ENCODE results near the gene GABBR2. TPM values are rescaled to one million over a fixed set of nuclear protein-coding genes. Genes with fewer than 3 reads are reported as not detected.

GABBR2 gene
- polyA plus RNA-seq, 3 donors = 3.6 to 6.0 (median 3.8) TPM

DNA sequence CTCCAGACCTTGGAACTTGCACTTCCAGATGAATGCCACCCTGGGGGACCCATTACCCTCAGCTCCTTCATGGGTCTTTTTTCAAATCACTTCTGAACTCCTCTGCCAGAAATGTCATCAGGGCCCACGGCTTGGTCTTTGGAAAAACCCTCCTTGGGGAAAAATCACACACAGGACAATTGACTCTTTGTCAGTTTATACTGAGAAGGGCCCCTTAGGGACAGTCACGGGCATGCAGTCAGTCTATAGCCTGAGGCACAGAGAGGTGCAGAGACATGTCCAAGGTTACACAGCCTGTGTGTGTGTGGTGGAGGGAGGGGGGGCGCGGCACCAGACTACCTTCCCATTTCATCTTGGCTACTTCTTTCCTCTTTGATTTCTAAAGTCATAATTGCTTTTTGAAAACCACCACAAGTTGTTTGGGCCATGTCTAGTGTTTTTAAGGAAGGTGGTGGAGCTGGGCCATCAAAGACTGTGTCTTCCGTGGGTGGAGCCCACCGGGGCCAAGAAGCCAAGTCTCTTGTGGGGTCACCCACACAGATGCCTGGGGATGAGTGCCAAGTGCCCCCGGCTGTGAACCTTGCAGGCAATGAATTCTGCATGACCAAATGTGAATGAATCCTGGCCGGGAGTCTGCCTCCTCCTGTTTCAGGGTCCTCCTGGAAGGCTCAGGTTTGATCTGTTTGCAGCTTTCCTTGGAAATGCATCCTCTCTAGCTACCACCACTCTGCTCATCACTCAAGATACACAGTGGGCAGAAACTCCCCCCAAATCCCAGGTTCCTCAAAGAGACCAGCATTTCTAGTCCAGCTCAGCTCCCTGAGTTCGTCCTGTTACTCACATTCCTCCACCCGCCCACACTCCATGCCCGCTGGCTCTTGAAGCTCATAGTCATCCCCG, 253.2 kb downstream of the GABBR2 start:
- DNase-seq (ENCODE audit: low read depth in 3 of 3, low spot score in 2 of 3) = no peak

DNA sequence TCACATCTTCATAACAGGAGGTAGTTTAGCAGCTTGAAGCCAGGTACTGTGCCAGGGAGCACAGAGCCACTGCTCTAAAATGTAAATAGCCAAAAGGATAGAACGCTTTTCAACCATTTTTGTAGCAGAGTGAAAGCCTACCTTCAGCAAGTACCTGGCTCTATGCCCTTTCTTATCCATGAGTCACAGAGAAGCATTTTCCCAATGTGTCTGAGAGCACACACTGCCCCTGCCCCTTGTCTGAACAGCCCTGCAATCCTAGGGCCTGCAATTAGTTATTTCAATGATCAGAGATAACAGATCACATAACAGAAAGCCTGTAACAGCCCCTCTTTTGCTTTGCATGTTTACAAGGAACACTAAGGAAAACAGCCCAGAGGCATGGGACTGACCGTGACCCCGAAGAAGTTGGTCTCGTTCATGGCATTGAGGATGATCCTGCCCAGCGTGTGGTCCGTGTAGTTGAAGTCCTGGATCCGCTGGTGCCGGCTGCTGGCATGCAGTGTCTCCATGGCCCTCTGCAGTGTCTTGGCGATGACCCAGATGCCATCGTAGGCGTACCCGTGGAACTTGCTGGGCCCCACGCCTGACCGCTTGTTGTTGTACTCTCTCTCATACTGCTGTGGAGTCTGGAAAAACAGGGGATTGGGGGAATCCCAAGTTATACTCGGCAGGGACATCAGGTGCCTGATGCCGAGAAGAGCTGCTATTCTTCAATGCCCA, 255.0 kb downstream of the GABBR2 start:
- no peak for DNase-seq (ENCODE audit: low read depth in 3 of 3, low spot score in 2 of 3)

GRCh38 chr9:98451576-98451975, 257.2 kb downstream of the GABBR2 start:
- DNase-seq (ENCODE audit: low read depth in 3 of 3, low spot score in 2 of 3) = no peak

DNA sequence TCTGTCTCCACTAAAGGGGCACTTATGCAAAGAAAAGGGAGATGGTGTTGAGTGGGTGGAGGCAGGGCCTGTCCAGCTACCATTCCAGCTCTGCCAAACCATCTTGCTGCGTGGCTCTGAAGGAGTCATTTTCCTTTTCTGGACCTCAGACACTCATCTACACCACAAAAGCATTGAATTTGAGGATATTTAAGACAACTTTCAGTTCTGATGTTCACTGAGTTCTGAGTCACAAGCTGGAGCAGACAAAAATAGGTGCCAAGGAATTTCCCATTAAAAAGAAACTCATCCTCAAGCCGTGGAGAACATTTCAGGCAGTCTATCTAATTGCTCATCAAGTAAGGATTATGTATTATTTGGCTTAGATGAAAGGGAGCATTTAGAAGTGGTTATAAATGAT, 258.2 kb downstream of the GABBR2 start:
- DNase-seq (ENCODE audit: low read depth in 3 of 3, low spot score in 2 of 3) = no peak

- DNase-seq (ENCODE audit: low read depth in 3 of 3, low spot score in 2 of 3) = no peak
Observed at GRCh38 chr9:98449871-98450270, 258.9 kb downstream of the GABBR2 start.

GRCh38 chr9:98445576-98445975, 263.2 kb downstream of the GABBR2 start:
- no peak for DNase-seq (ENCODE audit: low read depth in 3 of 3, low spot score in 2 of 3)

- DNase-seq (ENCODE audit: low read depth in 3 of 3, low spot score in 2 of 3) = no peak
Observed at GRCh38 chr9:98444601-98445000, 264.1 kb downstream of the GABBR2 start.

GRCh38 chr9:98442541-98442940, 266.2 kb downstream of the GABBR2 start:
- DNase-seq (ENCODE audit: low read depth in 3 of 3, low spot score in 2 of 3) = no peak

DNA sequence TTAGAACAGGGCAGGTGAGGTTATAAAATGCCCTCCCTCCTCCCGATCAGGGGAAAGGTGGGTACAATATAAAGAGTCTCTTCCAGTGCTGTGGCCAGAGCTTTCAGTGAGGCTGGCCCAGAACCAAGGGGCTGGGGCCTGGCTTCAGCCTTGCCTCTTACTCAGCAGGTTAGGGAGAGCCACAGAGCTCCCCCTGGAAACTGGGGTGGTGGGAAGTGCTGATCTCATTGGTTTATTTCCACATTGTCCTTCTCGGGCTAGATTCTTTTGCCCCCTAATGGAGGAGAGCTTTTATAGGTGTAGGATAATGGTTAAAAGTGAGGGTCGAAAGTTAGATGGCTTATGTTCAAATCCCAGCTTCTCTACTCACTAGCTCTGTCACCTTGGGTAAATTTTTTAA, 266.6 kb downstream of the GABBR2 start:
- DNase-seq (ENCODE audit: low read depth in 3 of 3, low spot score in 2 of 3) = no peak

DNA sequence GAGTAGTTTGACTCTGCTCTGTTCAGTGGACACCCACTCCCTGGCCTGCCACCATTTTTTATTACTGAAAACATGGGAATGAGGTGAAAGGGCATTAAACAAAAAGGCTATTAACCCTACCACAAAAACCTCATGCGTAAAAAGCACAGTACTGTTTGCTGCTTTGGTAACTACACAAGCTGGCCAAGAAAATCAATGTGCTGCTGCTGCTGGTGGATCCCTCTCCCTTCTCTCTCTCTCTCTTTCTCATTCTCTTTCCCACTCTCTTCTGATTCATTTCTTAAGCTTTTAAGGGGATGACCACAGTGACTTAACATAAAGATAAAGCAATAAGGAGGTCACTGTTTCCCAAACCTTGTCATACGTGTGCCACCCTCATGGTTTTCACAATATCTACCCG, 270.1 kb downstream of the GABBR2 start:
- DNase-seq (ENCODE audit: low read depth in 3 of 3, low spot score in 2 of 3) = no peak

DNA sequence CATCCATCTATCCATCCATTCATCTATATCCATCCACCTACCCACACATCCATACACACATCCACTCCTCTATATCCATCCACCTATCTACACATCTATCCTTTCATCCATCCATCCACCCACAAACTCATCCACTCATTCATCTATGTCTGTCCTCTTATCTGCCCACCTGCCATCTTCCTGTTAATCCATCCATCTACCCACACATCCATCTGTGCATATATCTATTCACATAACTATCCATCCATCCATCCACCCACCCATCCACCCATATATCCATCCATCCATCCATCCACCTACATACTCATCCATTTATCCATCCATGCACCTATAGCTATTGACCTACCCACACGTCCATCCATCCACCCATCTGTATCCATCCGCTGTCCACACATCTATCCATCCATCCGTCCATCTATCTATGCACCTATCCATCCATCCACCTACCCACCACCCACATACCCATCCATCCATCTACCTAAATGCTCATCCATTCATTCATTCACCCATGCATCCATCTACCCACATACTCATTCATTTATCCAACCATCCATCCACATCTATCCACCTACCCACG, 271.2 kb downstream of the GABBR2 start:
- no peak for DNase-seq (ENCODE audit: low read depth in 3 of 3, low spot score in 2 of 3)

GRCh38 chr9:98432960-98433359, 275.8 kb downstream of the GABBR2 start:
- DNase-seq (ENCODE audit: low read depth in 3 of 3, low spot score in 2 of 3) = no peak

DNA sequence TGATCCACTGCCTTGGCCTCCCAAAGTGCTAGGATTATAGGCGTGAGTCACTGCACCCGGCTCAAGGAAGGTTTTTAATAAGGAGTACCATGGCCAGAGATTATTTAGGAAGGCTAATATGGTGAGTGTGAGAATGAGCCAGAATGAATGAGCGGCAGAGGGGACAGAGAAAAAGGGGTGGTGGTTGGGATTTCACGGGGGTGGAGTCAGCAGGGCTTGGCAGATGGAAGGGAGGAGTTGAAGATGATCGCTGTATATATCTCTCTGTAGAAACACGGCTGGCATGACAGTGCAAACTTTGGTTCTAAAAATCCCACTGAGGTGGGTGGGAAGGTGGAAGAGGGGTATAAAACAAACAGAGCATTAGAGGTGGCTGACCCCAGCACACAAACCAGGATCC, 276.6 kb downstream of the GABBR2 start:
- no peak for DNase-seq (ENCODE audit: low read depth in 3 of 3, low spot score in 2 of 3)

- no peak for DNase-seq (ENCODE audit: low read depth in 3 of 3, low spot score in 2 of 3)
Observed at GRCh38 chr9:98430535-98431292, 278.0 kb downstream of the GABBR2 start.

DNA sequence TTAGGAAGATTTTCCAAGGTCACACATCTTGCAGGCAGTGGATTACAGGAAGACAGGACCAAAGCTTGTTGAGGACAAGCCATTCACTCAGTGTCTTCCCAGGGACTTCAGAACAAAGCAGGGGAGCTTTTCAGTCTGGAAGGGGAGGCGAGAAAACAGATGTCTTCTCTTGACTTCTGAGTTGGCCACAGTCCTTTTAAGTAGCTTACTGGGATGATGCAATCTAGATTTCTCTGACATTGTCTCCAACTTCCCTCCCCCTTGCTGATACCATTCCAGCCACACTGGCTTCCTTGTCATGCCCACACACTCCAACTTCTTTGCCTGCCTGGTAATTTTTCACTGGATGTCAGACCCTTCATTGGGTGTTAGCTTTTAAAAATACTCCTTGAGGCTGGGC, 279.1 kb downstream of the GABBR2 start:
- no peak for DNase-seq (ENCODE audit: low read depth in 3 of 3, low spot score in 2 of 3)

DNA sequence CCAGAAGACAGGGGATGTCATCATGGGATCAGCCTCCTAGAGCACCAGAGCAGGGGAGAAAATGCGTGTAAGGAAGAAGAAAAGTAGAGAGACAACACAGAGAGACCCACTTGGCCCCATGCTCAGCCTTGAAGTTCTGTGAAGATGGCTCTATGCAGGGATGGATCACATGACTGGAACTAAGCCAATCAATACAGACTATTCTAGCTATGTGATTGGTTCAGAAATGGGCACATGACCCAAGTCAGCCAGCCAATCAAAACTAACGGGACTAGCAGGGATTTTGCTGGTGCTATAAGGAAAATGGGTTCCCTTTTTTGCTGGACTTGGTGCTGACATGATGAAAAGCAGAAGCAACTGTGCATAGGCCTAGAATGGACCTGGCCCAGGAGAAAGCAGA, 280.3 kb downstream of the GABBR2 start:
- DNase-seq (ENCODE audit: low read depth in 3 of 3, low spot score in 2 of 3) = no peak

GRCh38 chr9:98427491-98427890, 281.2 kb downstream of the GABBR2 start:
- DNase-seq (ENCODE audit: low read depth in 3 of 3, low spot score in 2 of 3) = no peak

DNA sequence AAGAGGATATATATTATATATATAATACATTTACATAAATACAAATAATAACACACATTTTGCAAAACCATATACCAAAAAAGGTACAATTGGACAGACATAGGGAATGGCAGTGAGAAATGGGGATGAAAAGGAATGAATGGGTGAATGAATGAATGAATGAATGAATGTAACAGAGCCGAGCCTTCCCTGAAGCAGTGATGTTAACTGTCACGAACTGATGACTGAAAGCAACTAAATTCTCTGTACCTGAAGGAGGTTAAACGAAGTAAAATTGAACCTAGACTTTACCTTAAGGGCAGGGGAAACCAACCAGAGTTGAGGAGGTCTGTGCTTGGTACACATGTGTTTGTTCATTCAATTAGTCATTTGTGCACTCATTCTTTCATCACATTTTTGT, 283.7 kb downstream of the GABBR2 start:
- DNase-seq (ENCODE audit: low read depth in 3 of 3, low spot score in 2 of 3) = no peak

GRCh38 chr9:98419260-98419603, 289.5 kb downstream of the GABBR2 start:
- DNase-seq (ENCODE audit: low read depth in 3 of 3, low spot score in 2 of 3) = no peak

- no peak for DNase-seq (ENCODE audit: low read depth in 3 of 3, low spot score in 2 of 3)
Observed at GRCh38 chr9:98418578-98419259, 290.0 kb downstream of the GABBR2 start.
